ENCODE results near the gene ATF7IP2.

DNA sequence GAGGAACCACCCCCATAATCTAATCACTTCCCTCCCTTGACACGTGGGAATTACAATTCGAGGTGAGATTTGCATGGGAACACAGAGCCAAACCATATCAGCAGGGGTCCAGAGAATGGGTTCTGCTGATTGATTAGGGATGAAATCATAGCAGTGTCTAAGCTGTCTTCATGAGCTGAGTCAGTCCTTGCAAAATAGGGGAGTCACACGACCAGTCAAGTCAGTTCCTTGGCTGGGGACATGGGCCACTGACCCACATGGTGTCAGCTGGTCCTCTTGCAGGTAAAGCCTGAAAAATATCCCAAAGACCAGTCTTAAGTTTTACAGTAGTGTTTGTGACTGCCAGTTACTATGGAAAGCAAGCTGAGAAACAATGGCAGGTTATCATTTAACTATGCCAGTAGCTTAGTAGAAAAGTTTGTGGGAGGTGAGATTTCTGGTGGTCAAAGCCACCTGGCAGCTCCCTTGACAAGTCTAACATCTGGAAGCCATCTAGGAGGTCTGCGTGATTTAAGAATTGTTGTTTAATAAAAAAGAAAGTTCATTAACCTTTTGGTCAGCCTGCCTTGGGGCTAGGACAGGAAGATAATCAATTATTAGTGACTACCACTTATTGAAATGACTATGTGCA, 15.7 kb upstream of the ATF7IP2 start:
- TF ChIP-seq TAF1 (IDR thresholded peaks at IDR 0.05; ENCODE audit: borderline replicate concordance, low read depth, low read length) (no peak), POLR2AphosphoS5 (IDR thresholded peaks at IDR 0.05; ENCODE audit: low read depth, low read length) (no peak)

Data from GM12892 (cell line).